T-helper 1 cell treated with Interleukin-12 subunit alpha and Interleukin-12 subunit beta and Interleukin-4 antibody, amounts not matched to agents 30 μg/mL and 1 μg/mL, for 36 hours (primary cell): ENCODE measurements around the gene SCYL1.
A peak's percentile ranks its signal among the peaks of the same experiment; 100 is the strongest.

ENCODE experiments used
- H3K27ac Mint-ChIP-seq: one replicate; pipeline ENCODE4 v1.8.0; 2021; ENCODE audit warnings: mild to moderate bottlenecking, mixed read lengths
- H3K27me3 Mint-ChIP-seq: one replicate; pipeline ENCODE4 v1.8.0; 2021; ENCODE audit warnings: low read depth, mixed read lengths
- H3K36me3 Mint-ChIP-seq: one replicate; pipeline ENCODE4 v1.8.0; 2021; ENCODE audit warnings: low read depth, mixed read lengths
- H3K4me1 Mint-ChIP-seq: one replicate; pipeline ENCODE4 v1.8.0; 2021; ENCODE audit warnings: low read depth, mixed read lengths
- H3K4me3 Mint-ChIP-seq: one replicate; pipeline ENCODE4 v1.8.0; 2021; ENCODE audit warnings: mild to moderate bottlenecking, moderate library complexity, mixed read lengths
- H3K9me3 Mint-ChIP-seq: one replicate; pipeline ENCODE4 v1.8.0; 2021; ENCODE audit warnings: mixed read lengths

SCYL1 gene

DNA sequence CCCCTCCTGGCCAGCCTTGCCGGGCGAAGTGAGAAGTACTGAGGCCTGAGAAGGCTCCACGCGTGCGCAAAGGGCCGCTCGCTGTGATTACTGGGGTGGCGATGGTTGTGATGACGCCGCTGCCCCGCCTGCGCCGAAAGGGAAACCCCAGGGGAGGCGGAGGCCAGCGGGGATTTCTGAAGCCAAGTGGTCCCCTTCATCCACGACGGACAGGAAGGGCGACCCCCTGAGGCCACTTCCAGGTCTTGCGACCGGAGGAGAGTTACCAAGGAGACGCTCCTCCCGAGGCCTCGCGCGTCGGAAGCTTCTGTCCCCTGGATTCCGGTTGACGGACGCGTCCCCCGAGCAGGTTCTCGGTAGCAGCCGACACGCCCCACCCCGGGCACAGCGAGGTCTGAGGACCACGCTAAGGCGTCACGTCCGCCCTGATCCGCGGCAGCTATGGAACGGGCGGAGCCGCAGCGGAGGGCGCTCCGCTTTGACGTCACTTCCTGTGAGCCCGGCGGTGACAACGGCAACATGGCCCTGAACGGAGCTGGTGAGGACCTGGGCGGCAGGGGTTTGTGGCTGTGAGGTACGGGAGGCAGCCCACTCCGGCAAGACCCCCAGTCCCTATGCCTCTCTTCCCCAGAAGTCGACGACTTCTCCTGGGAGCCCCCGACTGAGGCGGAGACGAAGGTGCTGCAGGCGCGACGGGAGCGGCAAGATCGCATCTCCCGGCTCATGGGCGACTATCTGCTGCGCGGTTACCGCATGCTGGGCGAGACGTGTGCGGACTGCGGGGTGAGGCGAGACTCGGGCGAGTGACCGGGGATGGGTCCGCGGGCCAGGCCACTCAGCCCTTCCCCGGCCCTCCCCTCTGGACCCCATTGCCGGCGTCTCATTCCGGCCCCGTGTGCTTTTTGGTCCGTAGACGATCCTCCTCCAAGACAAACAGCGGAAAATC lies 45.4 kb downstream of the SCYL1 start, which contains the start of gene ZNRD2:
TSS of gene ZNRD2 (plus strand) at position 505 of the 946 bp plus-strand sequence. CDS start at position 520, 15 bp downstream.
- Mint-ChIP-seq H3K4me1 (peaks cover 62% of the 10 kb centered on the region), H3K4me3 (peak within 1 kb of the TSS; percentile 99), H3K27ac (peak within 1 kb of the TSS; percentile 100), H3K36me3 (peaks cover 22% of the 10 kb centered on the region), H3K9me3 (no peaks in the 10 kb centered on the region), H3K27me3 (no peaks in the 10 kb centered on the region)

DNA sequence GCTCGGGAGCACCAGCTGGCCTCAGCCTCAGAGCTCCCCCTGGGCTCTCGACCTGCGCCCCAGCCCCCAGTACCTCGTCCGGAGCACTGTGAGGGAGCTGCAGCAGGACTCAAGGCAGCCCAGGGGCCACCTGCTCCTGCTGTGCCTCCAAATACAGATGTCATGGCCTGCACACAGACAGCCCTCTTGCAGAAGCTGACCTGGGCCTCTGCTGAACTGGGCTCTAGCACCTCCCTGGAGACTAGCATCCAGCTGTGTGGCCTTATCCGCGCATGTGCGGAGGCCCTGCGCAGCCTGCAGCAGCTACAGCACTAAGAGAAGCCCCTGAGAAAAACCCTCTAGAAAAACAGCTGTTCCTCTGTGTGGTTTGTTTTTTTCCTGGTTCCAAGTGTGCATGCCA lies 46.5 kb downstream of the SCYL1 start:
- Mint-ChIP-seq H3K9me3 (no peaks in the 10 kb centered on the region), H3K36me3 (peaks cover 22% of the 10 kb centered on the region), H3K4me3 (peak overlapping the region; percentile 99), H3K4me1 (peaks cover 55% of the 10 kb centered on the region), H3K27me3 (no peaks in the 10 kb centered on the region), H3K27ac (peak overlapping the region; percentile 100)

DNA sequence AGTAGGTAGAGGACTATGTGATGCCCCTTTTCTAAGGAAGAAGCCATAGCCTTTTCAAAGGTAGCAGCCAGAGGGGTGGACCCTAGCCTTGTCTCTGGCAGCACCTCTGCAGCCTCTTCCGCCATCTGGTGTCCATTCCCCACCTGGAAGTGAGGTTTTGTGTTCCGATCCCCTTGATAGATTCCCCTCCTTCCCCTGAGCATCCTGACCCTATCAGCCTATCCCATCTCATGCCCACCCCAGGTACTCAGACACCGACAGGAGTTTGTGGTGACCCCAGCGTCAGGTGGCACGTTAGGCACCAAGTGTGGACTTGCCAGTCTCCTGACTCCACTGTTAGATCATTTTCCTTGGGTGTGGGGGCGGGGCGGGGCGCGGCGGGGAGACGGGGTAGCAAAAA lies 47.1 kb downstream of the SCYL1 start:
- peaks cover 55% of the 10 kb centered on the region for H3K4me1 Mint-ChIP-seq
- no peaks in the 10 kb centered on the region for H3K27me3 Mint-ChIP-seq
- H3K9me3 Mint-ChIP-seq = no peaks in the 10 kb centered on the region
- H3K36me3 Mint-ChIP-seq = peaks cover 22% of the 10 kb centered on the region
- peak overlapping the region; percentile 99 for H3K4me3 Mint-ChIP-seq
- H3K27ac Mint-ChIP-seq = peak overlapping the region; percentile 100

DNA sequence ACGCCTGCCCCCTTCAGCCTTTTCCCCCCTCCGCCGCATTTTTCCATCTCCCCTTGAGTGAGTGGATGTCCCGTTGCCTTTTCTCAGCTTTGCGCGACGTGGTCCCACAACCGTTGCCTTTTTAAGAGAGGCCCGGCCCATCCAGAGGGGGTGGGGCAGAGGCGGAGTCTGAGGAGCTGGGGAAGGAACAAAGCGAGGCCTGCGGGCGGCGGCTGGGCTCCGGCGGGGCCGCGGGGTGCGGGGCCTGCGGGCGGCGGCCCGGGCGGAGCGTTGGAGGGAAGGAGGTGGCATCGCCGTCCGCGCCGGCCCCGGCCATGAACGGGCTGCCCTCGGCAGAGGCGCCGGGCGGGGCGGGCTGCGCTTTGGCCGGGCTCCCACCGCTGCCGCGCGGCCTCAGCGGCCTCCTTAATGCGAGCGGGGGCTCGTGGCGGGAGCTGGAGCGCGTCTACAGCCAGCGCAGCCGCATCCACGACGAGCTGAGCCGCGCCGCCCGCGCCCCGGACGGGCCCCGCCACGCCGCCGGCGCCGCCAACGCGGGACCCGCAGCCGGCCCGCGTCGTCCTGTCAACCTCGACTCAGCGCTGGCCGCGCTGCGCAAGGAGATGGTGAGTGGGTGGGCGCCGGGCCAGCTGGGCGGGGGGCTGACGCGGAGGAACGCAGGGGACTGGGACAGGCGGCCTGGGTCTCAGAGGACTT lies 47.6 kb downstream of the SCYL1 start, which contains the start of gene FAM89B:
TSS of gene FAM89B (plus strand) at position 183 of the 696 bp plus-strand sequence. CDS start at position 315, 132 bp downstream.
- Mint-ChIP-seq H3K9me3 (no peaks in the 10 kb centered on the region), H3K27me3 (no peaks in the 10 kb centered on the region), H3K4me3 (peak within 1 kb of the TSS; percentile 99), H3K36me3 (peaks cover 22% of the 10 kb centered on the region), H3K27ac (peak within 1 kb of the TSS; percentile 100), H3K4me1 (peaks cover 53% of the 10 kb centered on the region)

DNA sequence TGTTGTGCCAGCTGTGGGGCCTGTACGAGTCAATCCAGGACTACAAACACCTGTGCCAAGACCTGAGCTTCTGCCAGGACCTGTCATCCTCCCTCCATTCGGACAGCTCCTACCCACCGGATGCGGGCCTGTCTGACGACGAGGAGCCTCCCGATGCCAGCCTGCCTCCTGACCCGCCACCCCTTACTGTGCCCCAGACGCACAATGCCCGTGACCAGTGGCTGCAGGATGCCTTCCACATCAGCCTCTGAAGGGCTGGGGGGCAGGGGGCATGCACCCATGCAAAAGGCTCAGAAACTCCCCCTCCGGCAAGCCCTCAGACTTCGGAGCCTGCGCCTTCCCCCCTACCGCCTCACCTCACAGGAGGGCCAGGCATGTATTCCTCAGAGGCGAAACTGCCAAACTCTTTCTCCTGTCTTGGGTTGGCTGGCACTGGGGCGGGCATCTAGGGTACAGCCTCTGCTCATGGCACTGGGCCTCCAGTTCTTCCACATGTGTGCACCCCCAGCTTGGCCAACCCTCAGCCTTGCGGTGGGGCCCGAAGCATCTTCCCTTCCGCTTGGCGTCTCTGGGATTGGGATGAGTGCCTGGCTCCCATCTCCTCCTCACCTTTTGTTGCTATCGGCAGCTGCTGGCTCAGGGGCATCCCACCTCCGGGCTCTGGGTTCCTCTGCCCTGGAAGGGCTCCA lies 48.7 kb downstream of the SCYL1 start:
- Mint-ChIP-seq H3K27ac (peak overlapping the region; percentile 86), H3K27me3 (no peaks in the 10 kb centered on the region), H3K9me3 (no peaks in the 10 kb centered on the region), H3K4me1 (peaks cover 54% of the 10 kb centered on the region), H3K4me3 (peak overlapping the region; percentile 85), H3K36me3 (peaks cover 22% of the 10 kb centered on the region)

DNA sequence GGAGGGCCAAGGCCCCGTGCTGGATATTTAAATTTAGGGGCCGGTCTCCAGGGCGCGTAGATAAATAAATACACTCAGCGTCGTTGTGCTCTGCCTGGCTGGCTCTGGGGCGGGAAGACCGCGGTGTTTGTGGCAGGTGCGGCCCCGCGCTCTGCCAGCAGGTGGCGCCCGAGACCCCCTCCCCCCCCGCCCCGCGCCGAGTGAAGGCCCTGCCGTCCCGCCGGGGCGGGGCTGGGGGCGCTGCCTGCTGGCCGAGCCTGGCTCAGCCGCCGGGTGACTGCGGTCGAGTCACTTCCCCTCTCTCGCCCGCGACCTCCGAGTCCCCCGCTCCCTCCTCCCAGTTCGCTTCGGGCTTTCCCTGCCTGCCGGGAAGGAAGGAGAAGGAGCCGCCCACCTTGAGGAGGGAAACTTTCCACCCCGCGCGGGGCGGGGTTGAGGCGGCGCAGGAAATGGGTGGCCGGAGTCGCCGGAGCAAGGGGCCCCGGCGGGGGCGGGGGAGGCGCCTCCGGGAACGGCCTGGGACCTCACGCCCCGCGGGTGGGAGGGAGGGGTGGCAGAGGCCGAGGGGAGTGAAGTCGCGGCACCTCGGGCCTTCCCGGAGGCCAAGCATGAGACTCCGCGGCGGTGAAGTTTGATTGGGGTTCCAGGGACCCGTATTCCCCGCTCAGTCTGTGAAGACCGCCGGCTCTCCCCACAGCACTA lies 49.4 kb downstream of the SCYL1 start:
- Mint-ChIP-seq H3K9me3 (no peaks in the 10 kb centered on the region), H3K36me3 (peaks cover 22% of the 10 kb centered on the region), H3K27ac (peak overlapping the region; percentile 91), H3K4me1 (peaks cover 49% of the 10 kb centered on the region), H3K27me3 (no peaks in the 10 kb centered on the region), H3K4me3 (peak overlapping the region; percentile 87)

DNA sequence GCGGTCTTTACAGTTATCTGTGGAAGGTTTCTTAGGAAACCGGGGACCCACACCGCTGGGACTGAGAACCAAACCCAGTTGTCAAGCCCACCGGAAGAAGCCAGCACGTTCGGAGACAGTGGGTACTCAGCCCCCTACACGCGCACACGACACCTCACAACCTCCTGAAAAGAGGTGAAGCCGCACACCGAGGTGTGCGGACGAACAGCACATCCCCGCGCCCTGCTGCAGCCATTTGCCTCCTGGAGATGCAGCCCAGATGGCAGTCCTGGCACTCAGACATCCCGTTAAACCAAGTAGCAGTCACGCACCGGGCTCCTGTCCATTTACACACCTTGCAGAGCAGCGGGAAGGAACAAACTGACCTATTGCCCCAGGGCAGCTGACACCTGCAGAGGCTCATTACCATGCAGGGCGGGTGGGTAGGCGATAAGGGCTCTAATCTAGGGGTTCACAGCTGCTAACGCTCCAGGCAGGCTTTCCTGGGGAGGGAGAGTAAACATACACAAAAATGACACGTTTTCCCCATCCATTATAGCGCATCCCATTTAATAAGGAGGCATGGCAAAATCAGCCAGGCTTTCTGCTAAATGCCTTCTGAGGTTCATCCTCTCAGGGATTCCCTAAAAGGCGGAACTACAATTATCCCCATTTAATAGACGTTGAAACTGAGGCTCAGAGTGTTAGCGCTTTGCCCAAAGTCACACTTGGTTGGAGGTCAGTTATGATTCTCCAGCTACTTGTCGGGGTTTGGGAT lies 50.1 kb downstream of the SCYL1 start:
- Mint-ChIP-seq H3K36me3 (peaks cover 26% of the 10 kb centered on the region), H3K27ac (peak overlapping the region; percentile 91), H3K9me3 (no peaks in the 10 kb centered on the region), H3K27me3 (no peaks in the 10 kb centered on the region), H3K4me1 (peaks cover 44% of the 10 kb centered on the region), H3K4me3 (peak overlapping the region; percentile 87)

DNA sequence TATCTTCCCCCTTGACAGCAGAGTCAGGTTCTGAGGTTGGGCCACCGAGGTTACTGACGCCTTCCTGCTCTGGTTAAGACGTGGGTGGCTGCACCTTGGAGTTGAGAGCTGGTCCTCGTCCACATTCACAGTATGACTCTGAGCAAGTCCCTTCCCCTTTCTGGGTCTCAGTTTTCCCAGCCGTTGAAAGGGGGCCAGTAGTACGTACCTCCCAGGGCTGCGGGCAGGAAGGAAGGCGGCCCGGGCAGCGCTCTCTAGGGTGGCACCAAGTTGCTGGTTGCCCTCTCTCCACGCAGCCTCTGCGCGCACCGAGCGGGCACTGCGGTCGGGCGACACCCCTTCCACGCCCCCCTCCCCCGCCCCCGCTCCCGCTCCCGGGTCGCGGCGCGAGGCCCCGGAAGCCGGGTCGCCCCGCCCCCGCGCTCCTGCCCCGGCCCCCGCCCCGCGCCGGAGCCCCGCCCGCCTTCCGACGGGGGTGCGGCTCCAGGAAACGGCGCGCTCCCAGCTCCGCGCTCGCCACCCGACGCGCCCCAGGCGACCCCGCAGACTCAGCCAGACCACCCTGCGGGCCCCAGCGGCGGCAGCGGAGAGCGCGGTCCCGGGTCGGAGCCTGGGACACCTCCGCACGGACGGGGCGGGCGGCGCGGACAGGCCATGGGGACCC lies 50.8 kb downstream of the SCYL1 start, which contains the start of gene EHBP1L1:
TSS of gene EHBP1L1 (plus strand) at position 486 of the 664 bp plus-strand sequence. CDS start 250 bp downstream, outside the sequence.
- peaks cover 41% of the 10 kb centered on the region for H3K4me1 Mint-ChIP-seq
- H3K36me3 Mint-ChIP-seq = peaks cover 28% of the 10 kb centered on the region
- H3K9me3 Mint-ChIP-seq = no peaks in the 10 kb centered on the region
- H3K27me3 Mint-ChIP-seq = no peaks in the 10 kb centered on the region
- H3K4me3 Mint-ChIP-seq = peak within 1 kb of the TSS; percentile 87
- H3K27ac Mint-ChIP-seq = peak within 1 kb of the TSS; percentile 91

DNA sequence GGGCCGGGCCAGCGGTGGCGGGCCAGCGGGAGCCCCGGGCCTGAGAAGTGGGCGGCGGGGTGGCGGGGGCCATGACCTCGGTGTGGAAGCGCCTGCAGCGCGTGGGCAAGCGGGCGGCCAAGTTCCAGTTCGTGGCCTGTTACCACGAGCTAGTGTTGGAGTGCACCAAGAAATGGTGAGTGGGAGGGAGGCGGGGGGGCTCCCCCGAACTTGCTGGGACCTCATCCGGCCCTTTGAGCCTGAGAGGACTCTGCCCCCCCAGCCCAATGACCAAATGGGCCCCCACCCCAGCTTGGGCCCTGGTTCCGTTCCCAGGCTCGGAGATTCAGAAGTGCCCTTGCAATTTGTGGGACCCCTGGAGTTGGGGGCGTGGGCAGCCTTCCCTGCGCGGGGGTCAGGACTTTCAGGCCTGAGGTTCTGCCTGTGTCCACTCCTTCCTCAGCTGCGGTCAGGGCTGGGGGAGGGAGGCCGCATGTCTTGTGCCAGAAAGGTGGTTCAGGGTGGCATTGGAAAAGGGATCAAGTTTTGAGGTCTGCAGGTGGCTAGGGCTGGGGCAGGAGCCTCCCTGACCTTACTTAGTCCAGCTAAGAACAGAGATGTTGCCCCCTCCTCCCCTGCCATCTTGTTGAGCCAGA lies 51.5 kb downstream of the SCYL1 start:
- Mint-ChIP-seq H3K4me3 (peak overlapping the region; percentile 87), H3K27ac (peak overlapping the region; percentile 77), H3K36me3 (peaks cover 29% of the 10 kb centered on the region), H3K27me3 (no peaks in the 10 kb centered on the region), H3K4me1 (peaks cover 41% of the 10 kb centered on the region), H3K9me3 (no peaks in the 10 kb centered on the region)

DNA sequence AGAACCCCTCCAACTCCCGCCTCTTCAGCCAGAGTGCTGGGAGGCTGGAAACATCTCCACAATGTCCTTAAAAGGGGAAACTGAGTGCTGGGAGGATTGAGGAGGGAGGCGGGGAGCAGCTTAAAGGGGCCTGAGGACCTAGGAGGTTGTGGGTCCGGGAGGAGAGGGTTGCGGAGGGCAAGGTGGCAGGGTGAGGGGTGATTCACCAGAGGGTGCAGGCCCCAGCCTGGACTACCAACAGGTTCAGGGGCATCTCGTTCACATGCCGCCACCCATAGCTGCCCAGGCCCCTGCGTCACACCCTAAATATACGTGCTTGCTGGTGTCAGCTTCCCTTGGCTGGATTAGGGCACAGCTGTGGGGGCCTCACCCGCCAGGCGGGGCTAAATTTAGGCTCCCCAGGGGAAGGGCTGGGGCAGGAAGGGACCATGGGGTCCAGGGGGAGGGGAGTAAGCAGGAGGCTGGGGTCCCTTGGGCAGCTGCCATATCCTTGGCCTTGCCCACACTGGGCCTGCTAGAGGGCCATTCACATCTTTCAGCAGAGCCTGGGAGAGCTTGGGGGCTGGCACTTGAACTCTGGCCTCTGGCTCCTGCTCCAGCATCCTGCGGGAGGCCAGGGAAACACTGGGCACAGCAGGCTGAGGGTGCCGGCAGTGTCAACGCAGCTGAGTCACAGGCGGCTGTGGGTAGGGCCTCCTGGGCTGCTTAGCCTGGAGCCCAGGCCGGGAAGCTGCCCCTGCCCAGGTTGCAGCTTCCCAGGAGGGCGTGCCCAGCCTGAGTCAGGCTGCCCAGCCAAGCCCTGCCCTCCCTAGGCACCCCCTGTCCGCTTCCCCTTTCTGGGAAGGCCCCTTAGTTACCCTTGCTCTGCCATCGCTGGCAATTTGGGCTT lies 52.2 kb downstream of the SCYL1 start:
- no peaks in the 10 kb centered on the region for H3K9me3 Mint-ChIP-seq
- peaks cover 34% of the 10 kb centered on the region for H3K4me1 Mint-ChIP-seq
- no peaks in the 10 kb centered on the region for H3K27me3 Mint-ChIP-seq
- H3K27ac Mint-ChIP-seq = peak overlapping the region; percentile 83
- peak overlapping the region; percentile 87 for H3K4me3 Mint-ChIP-seq
- peaks cover 33% of the 10 kb centered on the region for H3K36me3 Mint-ChIP-seq

DNA sequence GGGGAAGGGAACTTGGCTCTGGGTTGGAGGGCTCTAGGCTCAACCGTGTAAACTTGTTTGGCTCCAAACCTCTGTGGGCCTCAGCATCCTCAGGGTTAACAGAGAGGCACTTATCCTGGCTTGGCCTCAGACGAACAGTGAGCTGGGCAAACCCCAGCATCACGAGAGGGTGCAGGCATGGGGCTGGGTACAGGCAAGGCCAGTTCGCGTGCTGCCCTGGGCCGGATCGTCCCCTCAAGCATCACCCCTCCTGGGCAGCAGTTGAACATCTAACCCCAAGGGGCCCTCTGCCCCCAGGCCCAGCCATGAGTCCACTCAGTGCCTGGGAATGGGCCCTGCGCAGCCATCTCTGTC lies 52.9 kb downstream of the SCYL1 start:
- Mint-ChIP-seq H3K36me3 (peaks cover 33% of the 10 kb centered on the region), H3K9me3 (no peaks in the 10 kb centered on the region), H3K27me3 (no peaks in the 10 kb centered on the region), H3K27ac (peak overlapping the region; percentile 83), H3K4me1 (peaks cover 36% of the 10 kb centered on the region), H3K4me3 (peak overlapping the region; percentile 77)

DNA sequence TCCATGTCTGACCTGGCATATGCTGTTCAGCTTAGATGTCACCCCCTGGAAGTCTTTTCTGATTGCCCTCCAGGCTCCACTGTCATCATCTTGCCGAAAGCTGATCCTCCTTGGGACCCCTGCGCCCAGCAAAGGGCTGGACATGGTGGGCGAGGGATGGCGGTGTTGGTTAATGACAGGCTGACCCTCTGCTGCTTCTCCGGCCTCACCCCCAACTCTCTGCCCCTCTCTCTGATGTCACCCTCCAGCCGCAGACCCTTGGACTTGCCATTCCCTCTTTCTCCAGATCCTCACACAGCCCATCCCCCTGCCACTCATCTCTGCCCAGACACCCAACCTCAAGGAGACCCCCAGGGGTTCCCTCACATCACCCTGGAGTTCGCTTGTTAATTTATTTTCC lies 53.3 kb downstream of the SCYL1 start:
- Mint-ChIP-seq H3K36me3 (peaks cover 34% of the 10 kb centered on the region), H3K4me1 (peaks cover 34% of the 10 kb centered on the region), H3K4me3 (peak overlapping the region; percentile 77), H3K27ac (peak overlapping the region; percentile 83), H3K9me3 (no peaks in the 10 kb centered on the region), H3K27me3 (no peaks in the 10 kb centered on the region)
